ENCODE data around the gene ASCL1. TPM values are rescaled to one million over a fixed set of nuclear protein-coding genes. Genes with fewer than 3 reads are reported as not detected.

ASCL1 gene
- total and polyA plus RNA-seq, 8 donors, result 0.10 to 0.92 (median 0.41) TPM; not detected in 2

GRCh38 chr12:102976609-102977280 lies 19.3 kb downstream of the ASCL1 start:
- intact Hi-C loops (cut with DNase I; ENCODE audit: low total_unique reads), result no loop called here
- WGBS, 5 donors, result 52 to 60% (median 57%) methylated on average over 5 of the region's 5 CpGs
- H3K9me3 ChIP-seq, result no peaks in the 10 kb centered on the region

GRCh38 chr12:102977945-102978706 lies 20.7 kb downstream of the ASCL1 start:
- H3K4me1 ChIP-seq, result no peaks in the 10 kb centered on the region
- no peaks in the 10 kb centered on the region for H3K27me3 ChIP-seq
- H3K27ac ChIP-seq, result no peak overlapping the region
- H3K4me3 ChIP-seq, result no peak overlapping the region
- no peaks in the 10 kb centered on the region for H3K36me3 ChIP-seq
- intact Hi-C loops (cut with DNase I; ENCODE audit: low total_unique reads), result no loop called here
- no peak for TF ChIP-seq POLR2A (IDR thresholded peaks at IDR 0.05)
- no peak for TF ChIP-seq POLR2AphosphoS5 (IDR thresholded peaks at IDR 0.05)
- no peak for TF ChIP-seq EP300 (IDR thresholded peaks at IDR 0.05)
- no peak for TF ChIP-seq CTCF (IDR thresholded peaks at IDR 0.05)
- WGBS, 5 donors, result 40 to 52% (median 50%) methylated on average over 16 of the region's 16 CpGs
- H3K9me3 ChIP-seq, result no peaks in the 10 kb centered on the region
- DNase-seq, result no peak

More at GRCh38 chr12:102976609-102977280, 19.3 kb downstream of the ASCL1 start:
- no peak overlapping the region for H3K27ac ChIP-seq
- H3K27me3 ChIP-seq, result no peaks in the 10 kb centered on the region
- no peak overlapping the region for H3K4me3 ChIP-seq
- no peaks in the 10 kb centered on the region for H3K4me1 ChIP-seq
- DNase-seq, result no peak
- H3K36me3 ChIP-seq, result no peaks in the 10 kb centered on the region
- TF ChIP-seq EP300 (IDR thresholded peaks at IDR 0.05) (no peak), POLR2AphosphoS5 (IDR thresholded peaks at IDR 0.05) (no peak), POLR2A (IDR thresholded peaks at IDR 0.05) (no peak), CTCF (IDR thresholded peaks at IDR 0.05) (no peak)

GRCh38 chr12:102980350-102980749 lies 22.9 kb downstream of the ASCL1 start:
- intact Hi-C loops (cut with DNase I; ENCODE audit: low total_unique reads), result no loop called here

More at GRCh38 chr12:102980350-102980749, 22.9 kb downstream of the ASCL1 start:
- 96 to 100% (median 98%) methylated on average over 1 of the region's 1 CpG for WGBS, 5 donors
- no peaks in the 10 kb centered on the region for H3K36me3 ChIP-seq
- no peaks in the 10 kb centered on the region for H3K4me1 ChIP-seq
- no peak overlapping the region for H3K4me3 ChIP-seq
- no peaks in the 10 kb centered on the region for H3K9me3 ChIP-seq
- no peaks in the 10 kb centered on the region for H3K27me3 ChIP-seq
- no peak overlapping the region for H3K27ac ChIP-seq
- TF ChIP-seq EP300 (IDR thresholded peaks at IDR 0.05), result no peak
- no peak for TF ChIP-seq POLR2AphosphoS5 (IDR thresholded peaks at IDR 0.05)
- no peak for TF ChIP-seq POLR2A (IDR thresholded peaks at IDR 0.05)
- TF ChIP-seq CTCF (IDR thresholded peaks at IDR 0.05), result no peak
- no peak for DNase-seq

Data from stomach (tissue), 9 donors.